HL-60 (cell line): ENCODE results near the gene NAA38.

Source experiments
- GABPA ChIP-seq: IDR thresholded peaks from 2 replicates; pipeline ENCODE4 v1.6.1; 2012; ENCODE audit warnings: low read depth
- SPI1 ChIP-seq: IDR thresholded peaks from 2 replicates; pipeline ENCODE4 v1.6.1; 2012; ENCODE audit warnings: low read depth, mild to moderate bottlenecking, borderline replicate concordance
- TF ChIP-seq, protein P1 (sequence below): IDR thresholded peaks from one replicate; pipeline ENCODE4 v1.5.1; 2011; ENCODE audit warnings: low read length, control low read depth, inconsistent platforms; ENCODE audit not compliant: insufficient read depth
- TF ChIP-seq, protein P2 (sequence below): IDR thresholded peaks from 2 replicates; pipeline ENCODE4 v1.6.1; 2012; ENCODE audit warnings: low read depth; ENCODE audit not compliant: insufficient replicate concordance

DNA sequence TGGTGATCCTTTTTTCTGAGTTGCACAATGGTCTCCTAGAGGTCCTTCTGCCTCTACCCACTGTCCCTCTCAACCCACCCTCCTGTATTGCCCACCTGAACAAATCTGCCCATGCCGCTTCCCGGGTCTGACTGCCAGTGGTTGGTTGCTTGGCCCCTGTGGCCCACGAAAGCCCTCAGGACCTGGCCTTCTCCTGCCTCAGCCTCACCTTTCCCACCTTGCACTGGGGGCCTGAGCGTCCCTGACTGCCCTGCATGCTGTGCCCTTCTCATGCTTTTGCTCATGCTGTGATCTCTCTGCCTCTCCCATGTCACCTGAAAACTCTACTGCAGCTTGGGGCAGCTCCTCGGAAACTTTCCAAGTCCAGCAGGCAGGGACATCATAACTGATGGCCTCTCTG, 37.1 kb downstream of the NAA38 start:
- TF ChIP-seq, protein P1, sequence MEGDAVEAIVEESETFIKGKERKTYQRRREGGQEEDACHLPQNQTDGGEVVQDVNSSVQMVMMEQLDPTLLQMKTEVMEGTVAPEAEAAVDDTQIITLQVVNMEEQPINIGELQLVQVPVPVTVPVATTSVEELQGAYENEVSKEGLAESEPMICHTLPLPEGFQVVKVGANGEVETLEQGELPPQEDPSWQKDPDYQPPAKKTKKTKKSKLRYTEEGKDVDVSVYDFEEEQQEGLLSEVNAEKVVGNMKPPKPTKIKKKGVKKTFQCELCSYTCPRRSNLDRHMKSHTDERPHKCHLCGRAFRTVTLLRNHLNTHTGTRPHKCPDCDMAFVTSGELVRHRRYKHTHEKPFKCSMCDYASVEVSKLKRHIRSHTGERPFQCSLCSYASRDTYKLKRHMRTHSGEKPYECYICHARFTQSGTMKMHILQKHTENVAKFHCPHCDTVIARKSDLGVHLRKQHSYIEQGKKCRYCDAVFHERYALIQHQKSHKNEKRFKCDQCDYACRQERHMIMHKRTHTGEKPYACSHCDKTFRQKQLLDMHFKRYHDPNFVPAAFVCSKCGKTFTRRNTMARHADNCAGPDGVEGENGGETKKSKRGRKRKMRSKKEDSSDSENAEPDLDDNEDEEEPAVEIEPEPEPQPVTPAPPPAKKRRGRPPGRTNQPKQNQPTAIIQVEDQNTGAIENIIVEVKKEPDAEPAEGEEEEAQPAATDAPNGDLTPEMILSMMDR: no peak
- TF ChIP-seq, protein P2, sequence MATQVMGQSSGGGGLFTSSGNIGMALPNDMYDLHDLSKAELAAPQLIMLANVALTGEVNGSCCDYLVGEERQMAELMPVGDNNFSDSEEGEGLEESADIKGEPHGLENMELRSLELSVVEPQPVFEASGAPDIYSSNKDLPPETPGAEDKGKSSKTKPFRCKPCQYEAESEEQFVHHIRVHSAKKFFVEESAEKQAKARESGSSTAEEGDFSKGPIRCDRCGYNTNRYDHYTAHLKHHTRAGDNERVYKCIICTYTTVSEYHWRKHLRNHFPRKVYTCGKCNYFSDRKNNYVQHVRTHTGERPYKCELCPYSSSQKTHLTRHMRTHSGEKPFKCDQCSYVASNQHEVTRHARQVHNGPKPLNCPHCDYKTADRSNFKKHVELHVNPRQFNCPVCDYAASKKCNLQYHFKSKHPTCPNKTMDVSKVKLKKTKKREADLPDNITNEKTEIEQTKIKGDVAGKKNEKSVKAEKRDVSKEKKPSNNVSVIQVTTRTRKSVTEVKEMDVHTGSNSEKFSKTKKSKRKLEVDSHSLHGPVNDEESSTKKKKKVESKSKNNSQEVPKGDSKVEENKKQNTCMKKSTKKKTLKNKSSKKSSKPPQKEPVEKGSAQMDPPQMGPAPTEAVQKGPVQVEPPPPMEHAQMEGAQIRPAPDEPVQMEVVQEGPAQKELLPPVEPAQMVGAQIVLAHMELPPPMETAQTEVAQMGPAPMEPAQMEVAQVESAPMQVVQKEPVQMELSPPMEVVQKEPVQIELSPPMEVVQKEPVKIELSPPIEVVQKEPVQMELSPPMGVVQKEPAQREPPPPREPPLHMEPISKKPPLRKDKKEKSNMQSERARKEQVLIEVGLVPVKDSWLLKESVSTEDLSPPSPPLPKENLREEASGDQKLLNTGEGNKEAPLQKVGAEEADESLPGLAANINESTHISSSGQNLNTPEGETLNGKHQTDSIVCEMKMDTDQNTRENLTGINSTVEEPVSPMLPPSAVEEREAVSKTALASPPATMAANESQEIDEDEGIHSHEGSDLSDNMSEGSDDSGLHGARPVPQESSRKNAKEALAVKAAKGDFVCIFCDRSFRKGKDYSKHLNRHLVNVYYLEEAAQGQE: no peak
- TF ChIP-seq GABPA (no peak), SPI1 (no peak)
